ENCODE results near the gene TREM2. TPM values are rescaled to one million over a fixed set of nuclear protein-coding genes. Genes with fewer than 3 reads are reported as not detected.
"Not testable (repeated sequence)": the region's sequence is repeated elsewhere in the genome, so short reads cannot be mapped to it uniquely, and the experiment has no call there.

TREM2 gene
- total RNA-seq, 1 donor from 2014 or later: not detected

- no peak for DNase-seq (ENCODE audit: low read depth, low spot score)
Measured at GRCh38 chr6:41155132-41155805, 7.6 kb downstream of the TREM2 start.

- no peak for DNase-seq (ENCODE audit: low read depth, low spot score)
Measured at GRCh38 chr6:41153992-41154625, 8.8 kb downstream of the TREM2 start, which contains the start of gene TREML1. TREML1 (minus strand) TSS chr6:41154347; CDS start chr6:41154288, 59 bp downstream.

GRCh38 chr6:41153451-41153850, 9.5 kb downstream of the TREM2 start:
- no peak for DNase-seq (ENCODE audit: low read depth, low spot score)

- DNase-seq (ENCODE audit: low read depth, low spot score): no peak
Measured at GRCh38 chr6:41150671-41151070, 12.2 kb downstream of the TREM2 start.

- DNase-seq (ENCODE audit: low read depth, low spot score): no peak
Measured at GRCh38 chr6:41147917-41148316, 15.0 kb downstream of the TREM2 start.

- no peak for DNase-seq (ENCODE audit: low read depth, low spot score)
Measured at GRCh38 chr6:41136911-41137310, 26.0 kb downstream of the TREM2 start.

- no peak for DNase-seq (ENCODE audit: low read depth, low spot score)
Measured at GRCh38 chr6:41135062-41135832, 27.7 kb downstream of the TREM2 start.

- DNase-seq (ENCODE audit: low read depth, low spot score): no peak
Measured at GRCh38 chr6:41132254-41132653, 30.7 kb downstream of the TREM2 start.

- DNase-seq (ENCODE audit: low read depth, low spot score): no peak
Measured at GRCh38 chr6:41125282-41125681, 37.6 kb downstream of the TREM2 start.

GRCh38 chr6:41122918-41123317, 40.0 kb downstream of the TREM2 start:
- no peak for DNase-seq (ENCODE audit: low read depth, low spot score)

- no peak for DNase-seq (ENCODE audit: low read depth, low spot score)
Measured at GRCh38 chr6:41122373-41122772, 40.5 kb downstream of the TREM2 start.

- no peak for DNase-seq (ENCODE audit: low read depth, low spot score)
Measured at GRCh38 chr6:41120058-41120457, 42.9 kb downstream of the TREM2 start.

GRCh38 chr6:41119508-41119907, 43.4 kb downstream of the TREM2 start:
- DNase-seq (ENCODE audit: low read depth, low spot score): no peak

GRCh38 chr6:41115027-41115426, 47.9 kb downstream of the TREM2 start:
- DNase-seq (ENCODE audit: low read depth, low spot score): not testable (repeated sequence)

- DNase-seq (ENCODE audit: low read depth, low spot score): no peak
Measured at GRCh38 chr6:41111017-41111416, 51.9 kb downstream of the TREM2 start.

Other genes with a start within 250 kb of the TREM2 start
- 0.04 and 0.07 TPM in 2 replicates for gene UNC5CL, start 123.9 kb downstream of the TREM2 start, total RNA-seq
- gene TSPO2, start 120.6 kb downstream of the TREM2 start, total RNA-seq: not detected in 2 replicates
- gene APOBEC2, start 109.9 kb downstream of the TREM2 start, total RNA-seq: not detected in 2 replicates
- 6.2 and 9.7 TPM in 2 replicates for gene OARD1, start 90.8 kb downstream of the TREM2 start, total RNA-seq
- gene NFYA, start 90.1 kb downstream of the TREM2 start, total RNA-seq: 19.2 and 19.3 TPM in 2 replicates
- gene TREML1, start 8.8 kb downstream of the TREM2 start, total RNA-seq: not detected in 2 replicates
- gene TREML2, start 38.0 kb upstream of the TREM2 start, total RNA-seq: not detected in 2 replicates
- not detected in 2 replicates for gene TREML4, start 65.2 kb upstream of the TREM2 start, total RNA-seq
- not detected in 2 replicates for gene TREM1, start 123.6 kb upstream of the TREM2 start, total RNA-seq
- gene NCR2, start 172.5 kb upstream of the TREM2 start, total RNA-seq: not detected in 2 replicates

Measured in pulmonary artery endothelial cell (primary cell).